Right atrium auricular region (tissue), 2 donors: ENCODE measurements around the gene WDR64. TPM values are rescaled to one million over a fixed set of nuclear protein-coding genes. Genes with fewer than 3 reads are reported as not detected.

Experiments
- DNase-seq: peaks from one replicate; pipeline ENCODE4 v3.0.0-alpha.2; 2019; ENCODE audit warnings: low spot score
- H3K27ac ChIP-seq, 2 donors: fragments of 200-600 bp; sonication (generic); 1 replicate in 1 of 2; 2 replicates in 1 of 2; pipeline ENCODE4 v1.5.1; 2016 to 2019
- H3K27me3 ChIP-seq, 2 donors: fragments of 200-600 bp; sonication (generic); one replicate each; pipeline versions ENCODE4 v1.5.1 to v1.6.0; 2017 to 2019
- H3K36me3 ChIP-seq: fragments of 200-600 bp; sonication (generic); one replicate; pipeline ENCODE4 v1.5.1; 2016
- H3K4me1 ChIP-seq, 2 donors: fragments of 200-600 bp; sonication (generic); one replicate each; pipeline versions ENCODE4 v1.5.1 to v1.6.0; 2017 to 2019
- H3K4me3 ChIP-seq, 2 donors: fragments of 200-600 bp; sonication (generic); 1 replicate in 1 of 2; 2 replicates in 1 of 2; pipeline ENCODE4 v1.5.1; 2017 to 2019; ENCODE audit warnings: mild to moderate bottlenecking in 1 of 2, moderate library complexity in 1 of 2
- H3K9me3 ChIP-seq, 2 donors: fragments of 200-600 bp; sonication (generic); one replicate each; pipeline ENCODE4 v1.5.1; 2019
- CTCF ChIP-seq, 2 donors: fragments of 200-600 bp; sonication (generic); IDR thresholded peaks; one replicate each; pipeline ENCODE4 v1.5.1; 2019; ENCODE audit warnings: antibody characterized with exemption in 2 of 2
- total RNA-seq, 2 donors: library from RNA; depleted of rRNA; stranded (reverse); fragments of >200 nt; gene quantifications; one replicate each; pipeline ENCODE4 v1.1.0, GENCODE V29; 2016

The WDR64 gene
- total RNA-seq, 2 donors from 2014 or later: not detected

GRCh38 chr1:241751524-241751923 lies 99.4 kb downstream of the WDR64 start:
- no peak for TF ChIP-seq CTCF (IDR thresholded peaks at IDR 0.05)
- H3K27ac ChIP-seq: no peak overlapping the region

GRCh38 chr1:241762713-241763339 lies 110.7 kb downstream of the WDR64 start:
- H3K36me3 ChIP-seq: no peaks in the 10 kb centered on the region
- no peaks in the 10 kb centered on the region for H3K27me3 ChIP-seq
- no peak for DNase-seq
- no peak for TF ChIP-seq CTCF (IDR thresholded peaks at IDR 0.05)
- no peak overlapping the region for H3K4me3 ChIP-seq
- no peaks in the 10 kb centered on the region for H3K9me3 ChIP-seq
- no peak overlapping the region for H3K27ac ChIP-seq
- H3K4me1 ChIP-seq: no peaks in the 10 kb centered on the region

More at GRCh38 chr1:241751524-241751923, 99.4 kb downstream of the WDR64 start:
- no peaks in the 10 kb centered on the region for H3K36me3 ChIP-seq
- no peaks in the 10 kb centered on the region for H3K27me3 ChIP-seq
- no peak overlapping the region for H3K4me3 ChIP-seq
- no peak for DNase-seq
- peaks cover 0 to 6% of the 10 kb centered on the region in 2 donors for H3K4me1 ChIP-seq
- H3K9me3 ChIP-seq: no peaks in the 10 kb centered on the region

- no peak for DNase-seq
- no peaks in the 10 kb centered on the region for H3K36me3 ChIP-seq
- no peaks in the 10 kb centered on the region for H3K9me3 ChIP-seq
- no peak for TF ChIP-seq CTCF (IDR thresholded peaks at IDR 0.05)
- H3K4me3 ChIP-seq: no peak overlapping the region
- H3K4me1 ChIP-seq: no peaks in the 10 kb centered on the region
- H3K27ac ChIP-seq: no peak overlapping the region
- no peaks in the 10 kb centered on the region for H3K27me3 ChIP-seq
Observed at GRCh38 chr1:241765390-241765789, 113.3 kb downstream of the WDR64 start.

- Histone ChIP-seq H3K9me3 (no peaks in the 10 kb centered on the region), H3K27me3 (no peaks in the 10 kb centered on the region), H3K27ac (no peak overlapping the region), H3K4me1 (no peaks in the 10 kb centered on the region), H3K36me3 (no peaks in the 10 kb centered on the region), H3K4me3 (no peak overlapping the region)
- DNase-seq: no peak
- no peak for TF ChIP-seq CTCF (IDR thresholded peaks at IDR 0.05)
Observed at GRCh38 chr1:241767737-241768136, 115.7 kb downstream of the WDR64 start.

- DNase-seq: no peak
- H3K27me3 ChIP-seq: no peaks in the 10 kb centered on the region
- no peak overlapping the region for H3K4me3 ChIP-seq
- H3K4me1 ChIP-seq: no peaks in the 10 kb centered on the region
- H3K36me3 ChIP-seq: no peaks in the 10 kb centered on the region
- H3K9me3 ChIP-seq: no peaks in the 10 kb centered on the region
- no peak overlapping the region for H3K27ac ChIP-seq
- no peak for TF ChIP-seq CTCF (IDR thresholded peaks at IDR 0.05)
Observed at GRCh38 chr1:241770115-241770514, 118.0 kb downstream of the WDR64 start.

GRCh38 chr1:241771117-241771516 lies 119.0 kb downstream of the WDR64 start:
- TF ChIP-seq CTCF (IDR thresholded peaks at IDR 0.05): no peak
- H3K9me3 ChIP-seq: no peaks in the 10 kb centered on the region
- no peak overlapping the region for H3K27ac ChIP-seq
- H3K36me3 ChIP-seq: no peaks in the 10 kb centered on the region
- DNase-seq: no peak
- H3K27me3 ChIP-seq: no peaks in the 10 kb centered on the region
- no peaks in the 10 kb centered on the region for H3K4me1 ChIP-seq
- H3K4me3 ChIP-seq: no peak overlapping the region
